Kidney (tissue), 14 donors: ENCODE data around the gene INPP5K. TPM values are rescaled to one million over a fixed set of nuclear protein-coding genes. Genes with fewer than 3 reads are reported as not detected.

Source experiments
- DNase-seq, 5 donors: peaks; one replicate each; pipeline ENCODE4 v3.0.0-alpha.2; 2013 to 2020
- FAIRE-seq: peaks from 2 replicates; lab custom pipeline; 2012; peaks lifted over from hg19 to GRCh38; lab: Jason Lieb, UNC
- H3K27ac ChIP-seq, 2 donors: one replicate each; pipeline ENCODE4 v1.7.0; 2013; ENCODE audit warnings: low read depth in 2 of 2, low read length in 2 of 2, inconsistent platforms in 1 of 2
- H3K27me3 ChIP-seq: one replicate; pipeline ENCODE4 v1.7.1; 2013; ENCODE audit warnings: low read length, inconsistent platforms; ENCODE audit not compliant: control insufficient read depth, insufficient read depth
- H3K36me3 ChIP-seq, 3 donors: one replicate each; pipeline versions ENCODE4 v1.7.0 to v1.7.1; 2013; ENCODE audit warnings: low read length in 3 of 3, control low read depth in 1 of 3, inconsistent platforms in 1 of 3; ENCODE audit not compliant: insufficient read depth in 3 of 3, control insufficient read depth in 2 of 3
- H3K4me1 ChIP-seq, 3 donors: one replicate each; pipeline versions ENCODE4 v1.7.0 to v1.7.1; 2013; ENCODE audit warnings: low read length in 3 of 3, inconsistent platforms in 1 of 3, low read depth in 1 of 3; ENCODE audit not compliant: control insufficient read depth in 2 of 3, insufficient read depth in 2 of 3
- H3K4me3 ChIP-seq, 3 donors: one replicate each; pipeline versions ENCODE4 v1.7.0 to v1.8.1; 2013; ENCODE audit warnings: low read length in 3 of 3, control low read depth in 1 of 3, inconsistent platforms in 1 of 3
- H3K9ac ChIP-seq, 3 donors: one replicate each; pipeline versions ENCODE4 v1.7.0 to v1.7.1; 2013; ENCODE audit warnings: low read length in 3 of 3, control low read depth in 1 of 3, inconsistent platforms in 1 of 3
- H3K9me3 ChIP-seq, 3 donors: one replicate each; pipeline versions ENCODE4 v1.7.0 to v1.7.1; 2013; ENCODE audit warnings: low read length in 3 of 3, control low read depth in 1 of 3, inconsistent platforms in 1 of 3; ENCODE audit not compliant: control insufficient read depth in 2 of 3, insufficient read depth in 1 of 3
- intact Hi-C: fragments of 100-400 bp; cut with DNase I; formaldehyde crosslinking; loops from one replicate; pipeline ENCODE4 v1.11.1; 2022
- polyA plus RNA-seq: library from polyadenylated mRNA; stranded (reverse); fragments of 350-450 nt; fragmentation: Illumina TruSeq; extraction: RNeasy Lipid Tissue Mini Kit (QIAGEN cat#74804); gene quantifications from one replicate; pipeline ENCODE4 v1.2.3, GENCODE V29; 2014; ENCODE audit warnings: low read depth, low replicate concordance; ENCODE audit not compliant: insufficient read depth
- total RNA-seq: library from RNA; stranded (reverse); fragmentation: NEBNext Ultra II Directional; extraction: Animal tissue kit (Norgen Biotek cat#: 25700); gene quantifications from one replicate; pipeline ENCODE4 v1.2.1, GENCODE V29; 2021
- TF ChIP-seq, protein P1 (sequence below): IDR thresholded peaks from 3 replicates; pipeline ENCODE4 v1.5.1; 2012; ENCODE audit warnings: mild to moderate bottlenecking, moderate library complexity, borderline replicate concordance; ENCODE audit not compliant: insufficient read depth; ENCODE audit errors: extremely low read depth
- donor health status: control.
- donor health status: control.
- donor health status: control.
- donor health status: control.
- donor health status: control.
- donor health status: DM: yes; HTN: yes; CAD: no.
- donor health status: Normal renal cell carcinoma (clear cell type).

Gene INPP5K
- total and polyA plus RNA-seq, 2 donors from 2014 or later = 36.1 to 46.2 TPM

DNA sequence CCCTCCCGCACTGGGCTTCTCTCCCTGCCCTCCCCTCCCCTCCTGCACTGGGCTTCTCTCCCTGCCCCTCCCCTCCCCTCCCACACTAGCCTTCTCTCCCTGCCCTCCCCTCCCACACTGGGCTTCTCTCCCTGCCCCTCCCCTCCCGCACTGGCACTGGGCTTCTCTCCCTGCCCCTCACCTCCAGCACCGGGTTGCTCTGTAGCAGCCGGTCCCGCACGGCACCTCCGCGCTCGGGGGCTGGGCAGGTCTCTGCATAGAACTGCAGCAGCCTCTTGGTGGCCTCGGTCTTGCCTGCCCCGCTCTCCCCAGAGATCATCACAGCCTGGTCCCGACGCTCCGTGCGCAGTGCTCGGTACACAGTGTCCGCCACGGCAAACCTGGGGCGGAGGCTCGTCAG lies 33.7 kb downstream of the INPP5K start:
- FAIRE-seq (no peak), DNase-seq (peak in 1 of 5 donors; percentile 63)
- Histone ChIP-seq H3K9me3 (no peaks in the 10 kb centered on the region), H3K4me1 (peaks cover 0 to 10% (median 0%) of the 10 kb centered on the region in 3 donors), H3K9ac (no peak overlapping the region), H3K27me3 (no peaks in the 10 kb centered on the region), H3K27ac (no peak overlapping the region), H3K36me3 (peaks cover 3 to 30% (median 12%) of the 10 kb centered on the region in 3 donors), H3K4me3 (no peak overlapping the region)
- intact Hi-C loops = no loop called here
- TF ChIP-seq, protein P1, sequence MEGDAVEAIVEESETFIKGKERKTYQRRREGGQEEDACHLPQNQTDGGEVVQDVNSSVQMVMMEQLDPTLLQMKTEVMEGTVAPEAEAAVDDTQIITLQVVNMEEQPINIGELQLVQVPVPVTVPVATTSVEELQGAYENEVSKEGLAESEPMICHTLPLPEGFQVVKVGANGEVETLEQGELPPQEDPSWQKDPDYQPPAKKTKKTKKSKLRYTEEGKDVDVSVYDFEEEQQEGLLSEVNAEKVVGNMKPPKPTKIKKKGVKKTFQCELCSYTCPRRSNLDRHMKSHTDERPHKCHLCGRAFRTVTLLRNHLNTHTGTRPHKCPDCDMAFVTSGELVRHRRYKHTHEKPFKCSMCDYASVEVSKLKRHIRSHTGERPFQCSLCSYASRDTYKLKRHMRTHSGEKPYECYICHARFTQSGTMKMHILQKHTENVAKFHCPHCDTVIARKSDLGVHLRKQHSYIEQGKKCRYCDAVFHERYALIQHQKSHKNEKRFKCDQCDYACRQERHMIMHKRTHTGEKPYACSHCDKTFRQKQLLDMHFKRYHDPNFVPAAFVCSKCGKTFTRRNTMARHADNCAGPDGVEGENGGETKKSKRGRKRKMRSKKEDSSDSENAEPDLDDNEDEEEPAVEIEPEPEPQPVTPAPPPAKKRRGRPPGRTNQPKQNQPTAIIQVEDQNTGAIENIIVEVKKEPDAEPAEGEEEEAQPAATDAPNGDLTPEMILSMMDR = no peak

DNA sequence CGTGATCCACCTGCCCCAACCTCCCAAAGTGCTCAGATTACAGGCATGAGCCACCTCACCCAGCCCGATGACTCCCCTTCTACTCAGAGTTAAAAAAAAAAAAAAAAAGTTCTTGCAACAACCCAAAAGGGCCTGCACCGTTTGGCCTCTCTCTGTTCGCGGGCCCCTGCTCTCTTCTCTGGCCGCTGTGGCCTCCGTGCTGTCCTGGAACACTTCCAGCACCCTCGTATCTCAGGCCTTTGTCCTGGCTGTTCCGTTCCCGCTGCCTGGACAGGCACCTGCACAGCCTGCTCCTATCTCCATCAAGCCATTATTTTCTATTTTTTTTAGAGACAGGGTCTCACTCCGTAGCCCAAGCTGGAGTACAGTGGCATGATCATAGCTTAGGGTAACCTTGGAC lies 34.7 kb downstream of the INPP5K start:
- Histone ChIP-seq H3K4me1 (peaks cover 0 to 8% (median 0%) of the 10 kb centered on the region in 3 donors), H3K9me3 (no peaks in the 10 kb centered on the region), H3K27ac (no peak overlapping the region), H3K27me3 (no peaks in the 10 kb centered on the region), H3K9ac (no peak overlapping the region), H3K4me3 (no peak overlapping the region), H3K36me3 (peaks cover 3 to 35% (median 12%) of the 10 kb centered on the region in 3 donors)
- FAIRE-seq (no peak), DNase-seq (no peak)
- TF ChIP-seq, protein P1 = no peak
- intact Hi-C loops = no loop called here

DNA sequence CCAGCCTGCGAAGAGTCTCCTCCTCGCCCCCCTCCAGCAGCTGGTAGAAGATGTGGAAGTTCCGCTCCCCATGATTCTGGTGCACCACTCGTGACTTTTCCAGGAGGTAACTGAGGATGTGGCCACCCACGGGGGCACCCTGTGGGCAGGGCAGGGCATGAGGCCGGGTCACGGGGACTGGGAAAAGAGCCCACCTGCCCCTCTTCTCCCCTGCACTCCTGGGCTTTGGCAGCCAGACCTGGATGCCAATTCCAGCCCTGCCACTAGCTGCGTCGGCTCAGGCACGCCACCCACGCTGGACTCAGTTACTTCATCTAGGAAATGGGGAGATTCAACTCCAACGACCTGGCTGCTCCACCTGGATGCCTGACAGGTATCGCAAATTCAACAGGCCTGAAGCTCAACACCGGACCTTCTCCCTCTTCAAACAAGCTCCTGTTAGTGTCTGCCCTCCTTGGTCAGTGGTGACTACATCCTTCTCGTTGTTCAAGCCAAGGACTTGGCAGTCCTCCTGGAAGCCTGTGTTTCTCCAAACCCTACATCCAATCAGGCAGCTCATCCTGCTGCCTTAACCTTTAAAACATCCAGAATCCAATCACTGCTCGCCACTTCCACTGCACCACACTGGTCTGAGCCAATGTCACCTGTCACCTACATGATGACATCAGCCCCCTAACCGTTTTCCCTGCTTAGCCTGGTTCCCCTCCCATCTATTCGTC lies 35.5 kb downstream of the INPP5K start:
- TF ChIP-seq, protein P1 = no peak
- FAIRE-seq = no peak
- H3K9ac ChIP-seq = no peak overlapping the region
- no peak overlapping the region for H3K4me3 ChIP-seq
- no peak for DNase-seq
- H3K4me1 ChIP-seq = peaks cover 0 to 8% (median 0%) of the 10 kb centered on the region in 3 donors
- intact Hi-C loops = no loop called here
- no peak overlapping the region for H3K27ac ChIP-seq
- no peaks in the 10 kb centered on the region for H3K27me3 ChIP-seq
- peaks cover 3 to 35% (median 12%) of the 10 kb centered on the region in 3 donors for H3K36me3 ChIP-seq
- no peaks in the 10 kb centered on the region for H3K9me3 ChIP-seq
